GM23338 (cell line): Measurements from ENCODE around the gene ACTR6.
"Not testable (repeated sequence)": the region's sequence is repeated elsewhere in the genome, so short reads cannot be mapped to it uniquely, and the experiment has no call there.

Experiments used
- CREB1 ChIP-seq: fragments of 250-450 bp; sonication (Bioruptor Pico); IDR thresholded peaks from 2 replicates; pipeline ENCODE4 v1.5.0; 2020; ENCODE audit warnings: low read depth, mild to moderate bottlenecking, moderate library complexity
- CTCF ChIP-seq, 2 experiments: fragments of 200-600 bp in 1 of 2; sonication (generic) in 1 of 2; conservative IDR thresholded peaks; 2 replicates each; pipeline versions ENCODE4 v1.5.1 to v1.6.1; 2016 to 2017; ENCODE audit warnings: antibody characterized with exemption in 2 of 2, low read depth in 2 of 2, mild to moderate bottlenecking in 2 of 2, moderate library complexity in 1 of 2
- EZH2 ChIP-seq: fragments of 200-600 bp; sonication (generic); IDR thresholded peaks from one replicate; pipeline ENCODE4 v1.8.0; 2017; ENCODE audit warnings: antibody characterized with exemption, mild to moderate bottlenecking, low read depth; ENCODE audit not compliant: unreplicated experiment
- EZH2phosphoT487 ChIP-seq: fragments of 200-600 bp; sonication (generic); IDR thresholded peaks from one replicate; pipeline ENCODE4 v1.8.1; 2018; ENCODE audit warnings: antibody characterized with exemption; ENCODE audit not compliant: unreplicated experiment
- JUNB ChIP-seq: IDR thresholded peaks from one replicate; pipeline ENCODE4 v1.6.1; 2016; ENCODE audit warnings: antibody characterized with exemption; ENCODE audit not compliant: unreplicated experiment
- POLR2AphosphoS5 ChIP-seq: IDR thresholded peaks from 2 replicates; pipeline ENCODE4 v1.6.1; 2016; ENCODE audit warnings: antibody characterized with exemption, low read depth
- REST ChIP-seq: IDR thresholded peaks from one replicate; pipeline ENCODE4 v1.6.1; 2018; ENCODE audit warnings: antibody characterized with exemption; ENCODE audit not compliant: unreplicated experiment
- ZNF331 ChIP-seq: fragments of 250-450 bp; sonication (Bioruptor Pico); IDR thresholded peaks from 2 replicates; pipeline ENCODE4 v1.5.0; 2020; ENCODE audit warnings: low read depth, mild to moderate bottlenecking, moderate library complexity
- ZNF462 ChIP-seq: fragments of 250-450 bp; sonication (Bioruptor Pico); IDR thresholded peaks from 2 replicates; pipeline ENCODE4 v1.5.0; 2020; ENCODE audit warnings: mild to moderate bottlenecking, moderate library complexity

- TF ChIP-seq EZH2phosphoT487; CTCF (conservative IDR thresholded peaks at IDR 0.05; ENCODE audit: low read depth in 2 of 2); EZH2; CREB1 (CRISPR knock-in tag); POLR2AphosphoS5; REST; ZNF462 (CRISPR knock-in tag); JUNB; ZNF331 (CRISPR knock-in tag): not testable (repeated sequence)
Observed at GRCh38 chr12:100222173-100222572, 21.6 kb downstream of the ACTR6 start.
